RWPE2 (cell line): ENCODE measurements around the gene DNAJC1.

Source experiments
- ATAC-seq: fragments of 200-7000 bp; cut with Tn5 transposase; 3 replicates; pipeline ENCODE4 v1.9.1; 2021; ENCODE audit warnings: low read depth
- DNase-seq: peaks from one replicate; pipeline ENCODE4 v3.0.0-alpha.2; 2020; ENCODE audit warnings: low spot score
- H3K27ac ChIP-seq: fragments of 450-650 bp; 2 replicates; pipeline ENCODE4 v1.5.1; 2017; ENCODE audit warnings: mild to moderate bottlenecking; ENCODE audit not compliant: poor library complexity, severe bottlenecking
- H3K27me3 ChIP-seq: fragments of 250-450 bp; sonication (Bioruptor Pico); 2 replicates; pipeline ENCODE4 v1.5.1; 2021; ENCODE audit warnings: mild to moderate bottlenecking, moderate library complexity; ENCODE audit not compliant: insufficient read depth, poor library complexity, severe bottlenecking
- H3K36me3 ChIP-seq: fragments of 250-450 bp; sonication (Bioruptor Pico); 2 replicates; pipeline ENCODE4 v1.5.1; 2020; ENCODE audit warnings: low read depth, mild to moderate bottlenecking, moderate library complexity
- H3K4me1 ChIP-seq: fragments of 250-450 bp; sonication (Bioruptor Pico); 2 replicates; pipeline ENCODE4 v1.5.1; 2021; ENCODE audit warnings: mild to moderate bottlenecking, moderate library complexity; ENCODE audit not compliant: insufficient read depth, poor library complexity, severe bottlenecking
- H3K4me3 ChIP-seq: fragments of 250-450 bp; sonication (Bioruptor Pico); 2 replicates; pipeline ENCODE4 v1.5.1; 2021; ENCODE audit warnings: mild to moderate bottlenecking, moderate library complexity; ENCODE audit not compliant: severe bottlenecking
- H3K9me3 ChIP-seq: fragments of 250-450 bp; sonication (Bioruptor Pico); 2 replicates; pipeline ENCODE4 v1.5.1; 2021; ENCODE audit warnings: mild to moderate bottlenecking, moderate library complexity; ENCODE audit not compliant: severe bottlenecking
- TF ChIP-seq, protein P1 (sequence below): fragments of 450-650 bp; IDR thresholded peaks from one replicate; pipeline ENCODE4 v1.5.1; 2017; ENCODE audit warnings: mild to moderate bottlenecking, moderate library complexity; ENCODE audit not compliant: poor library complexity, severe bottlenecking

Gene DNAJC1

DNA sequence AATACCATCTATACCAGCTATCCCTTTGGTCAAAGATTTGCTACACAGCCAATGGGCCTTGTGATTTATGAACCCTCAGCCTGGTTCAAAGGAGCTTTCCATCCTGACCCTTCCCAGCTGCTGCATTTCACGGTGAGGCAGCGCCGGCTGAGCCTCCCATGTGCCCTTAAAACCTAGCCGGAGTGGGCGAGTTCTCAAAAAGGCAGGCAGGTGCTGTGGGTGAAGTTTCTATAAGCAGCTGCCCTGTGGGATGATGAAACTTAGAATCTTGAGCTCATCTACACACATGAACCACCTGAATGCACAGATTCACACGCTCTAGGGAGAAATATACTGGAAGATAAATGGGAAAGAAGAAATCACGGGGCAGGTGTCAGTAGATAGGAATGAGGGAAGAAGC, 244.8 kb downstream of the DNAJC1 start:
- H3K27ac ChIP-seq = no peak overlapping the region
- TF ChIP-seq, protein P1, sequence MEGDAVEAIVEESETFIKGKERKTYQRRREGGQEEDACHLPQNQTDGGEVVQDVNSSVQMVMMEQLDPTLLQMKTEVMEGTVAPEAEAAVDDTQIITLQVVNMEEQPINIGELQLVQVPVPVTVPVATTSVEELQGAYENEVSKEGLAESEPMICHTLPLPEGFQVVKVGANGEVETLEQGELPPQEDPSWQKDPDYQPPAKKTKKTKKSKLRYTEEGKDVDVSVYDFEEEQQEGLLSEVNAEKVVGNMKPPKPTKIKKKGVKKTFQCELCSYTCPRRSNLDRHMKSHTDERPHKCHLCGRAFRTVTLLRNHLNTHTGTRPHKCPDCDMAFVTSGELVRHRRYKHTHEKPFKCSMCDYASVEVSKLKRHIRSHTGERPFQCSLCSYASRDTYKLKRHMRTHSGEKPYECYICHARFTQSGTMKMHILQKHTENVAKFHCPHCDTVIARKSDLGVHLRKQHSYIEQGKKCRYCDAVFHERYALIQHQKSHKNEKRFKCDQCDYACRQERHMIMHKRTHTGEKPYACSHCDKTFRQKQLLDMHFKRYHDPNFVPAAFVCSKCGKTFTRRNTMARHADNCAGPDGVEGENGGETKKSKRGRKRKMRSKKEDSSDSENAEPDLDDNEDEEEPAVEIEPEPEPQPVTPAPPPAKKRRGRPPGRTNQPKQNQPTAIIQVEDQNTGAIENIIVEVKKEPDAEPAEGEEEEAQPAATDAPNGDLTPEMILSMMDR = no peak
- H3K4me1 ChIP-seq = no peaks in the 10 kb centered on the region
- H3K4me3 ChIP-seq = no peak overlapping the region
- H3K27me3 ChIP-seq = no peaks in the 10 kb centered on the region
- ATAC-seq (no peak), DNase-seq (no peak)
- H3K36me3 ChIP-seq = no peaks in the 10 kb centered on the region
- no peaks in the 10 kb centered on the region for H3K9me3 ChIP-seq

DNA sequence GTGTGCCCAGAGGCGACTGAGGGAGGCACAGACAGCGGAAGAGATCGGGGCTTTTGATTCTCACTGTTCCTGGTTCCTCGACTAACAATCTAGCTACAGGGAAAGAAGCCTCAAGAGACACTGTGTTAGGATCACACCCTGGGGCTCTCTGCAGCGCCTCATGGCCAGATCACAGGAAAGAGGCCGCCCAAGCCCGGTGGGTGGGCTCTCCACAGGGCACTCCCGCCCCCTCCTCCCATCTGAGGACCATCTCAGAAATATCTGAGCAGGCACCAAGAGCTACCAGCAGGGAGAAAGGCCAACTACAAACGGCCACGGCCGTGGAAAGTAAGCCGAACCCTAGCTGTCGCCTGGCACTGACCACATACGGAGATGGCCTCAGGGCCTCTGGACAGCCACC, 245.3 kb downstream of the DNAJC1 start:
- no peaks in the 10 kb centered on the region for H3K4me1 ChIP-seq
- H3K36me3 ChIP-seq = no peaks in the 10 kb centered on the region
- no peak overlapping the region for H3K4me3 ChIP-seq
- no peaks in the 10 kb centered on the region for H3K9me3 ChIP-seq
- ATAC-seq (no peak), DNase-seq (no peak)
- TF ChIP-seq, protein P1 = no peak
- H3K27ac ChIP-seq = no peak overlapping the region
- no peaks in the 10 kb centered on the region for H3K27me3 ChIP-seq

DNA sequence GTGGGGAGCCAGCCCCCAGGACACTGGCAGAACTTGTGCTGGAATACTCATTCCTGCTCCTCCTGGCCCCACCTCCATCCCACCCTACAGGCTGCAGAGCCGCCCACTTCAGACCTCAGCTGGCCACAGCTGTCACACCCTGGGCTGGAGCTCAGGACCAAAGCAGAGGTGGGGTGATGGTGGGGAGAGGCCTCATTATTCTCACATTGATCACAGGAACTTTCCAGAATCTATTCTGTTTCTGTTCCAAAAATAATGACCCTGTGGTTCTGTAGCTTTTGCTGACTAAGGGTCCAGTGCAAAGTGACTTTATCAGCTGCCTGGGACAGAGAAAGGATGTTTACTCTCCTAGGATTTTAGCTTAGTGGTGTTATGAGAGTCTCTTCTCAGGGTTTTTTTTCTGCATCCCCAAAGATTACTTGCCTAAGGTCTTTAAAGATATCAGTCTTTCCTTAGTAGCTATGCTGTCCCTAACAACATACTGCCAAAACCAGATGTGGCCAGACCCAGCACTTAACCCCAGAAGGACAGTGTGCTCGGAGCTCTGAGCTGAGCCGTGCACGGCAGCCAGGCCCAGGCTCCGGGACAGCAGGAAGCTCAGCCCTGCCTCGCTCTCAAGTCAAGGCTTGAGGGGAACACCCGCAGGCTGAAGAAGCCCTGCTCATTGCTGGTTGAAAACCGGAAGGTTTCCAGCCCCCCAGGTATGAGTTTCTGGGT, 246.2 kb downstream of the DNAJC1 start:
- DNase-seq (no peak), ATAC-seq (no peak)
- Histone ChIP-seq H3K9me3 (no peaks in the 10 kb centered on the region), H3K36me3 (no peaks in the 10 kb centered on the region), H3K27me3 (no peaks in the 10 kb centered on the region), H3K4me1 (no peaks in the 10 kb centered on the region), H3K27ac (no peak overlapping the region), H3K4me3 (no peak overlapping the region)
- TF ChIP-seq, protein P1 = no peak

DNA sequence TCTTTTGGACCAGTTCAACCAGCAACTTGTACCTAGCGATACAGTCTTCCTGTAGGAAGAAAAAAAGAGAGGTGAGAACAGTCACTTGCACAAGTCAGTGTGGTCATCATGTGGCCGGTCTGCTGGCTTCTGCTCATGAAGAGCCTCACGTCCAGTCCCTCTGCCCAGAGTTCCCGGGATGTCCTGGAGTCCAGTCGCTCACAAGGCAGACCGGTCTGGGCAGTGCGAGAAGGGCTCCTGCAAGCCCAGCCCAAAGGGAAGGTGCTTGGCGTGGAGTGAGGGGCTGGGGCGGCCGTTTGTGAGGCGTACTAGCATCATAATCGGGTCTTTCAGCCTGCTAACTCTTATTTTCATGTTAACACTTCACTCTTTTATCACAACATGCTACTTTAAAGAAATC, 246.8 kb downstream of the DNAJC1 start:
- Histone ChIP-seq H3K4me3 (no peak overlapping the region), H3K27ac (no peak overlapping the region), H3K9me3 (no peaks in the 10 kb centered on the region), H3K4me1 (no peaks in the 10 kb centered on the region), H3K36me3 (no peaks in the 10 kb centered on the region), H3K27me3 (no peaks in the 10 kb centered on the region)
- TF ChIP-seq, protein P1 = no peak
- no peak for ATAC-seq
- DNase-seq = no peak

DNA sequence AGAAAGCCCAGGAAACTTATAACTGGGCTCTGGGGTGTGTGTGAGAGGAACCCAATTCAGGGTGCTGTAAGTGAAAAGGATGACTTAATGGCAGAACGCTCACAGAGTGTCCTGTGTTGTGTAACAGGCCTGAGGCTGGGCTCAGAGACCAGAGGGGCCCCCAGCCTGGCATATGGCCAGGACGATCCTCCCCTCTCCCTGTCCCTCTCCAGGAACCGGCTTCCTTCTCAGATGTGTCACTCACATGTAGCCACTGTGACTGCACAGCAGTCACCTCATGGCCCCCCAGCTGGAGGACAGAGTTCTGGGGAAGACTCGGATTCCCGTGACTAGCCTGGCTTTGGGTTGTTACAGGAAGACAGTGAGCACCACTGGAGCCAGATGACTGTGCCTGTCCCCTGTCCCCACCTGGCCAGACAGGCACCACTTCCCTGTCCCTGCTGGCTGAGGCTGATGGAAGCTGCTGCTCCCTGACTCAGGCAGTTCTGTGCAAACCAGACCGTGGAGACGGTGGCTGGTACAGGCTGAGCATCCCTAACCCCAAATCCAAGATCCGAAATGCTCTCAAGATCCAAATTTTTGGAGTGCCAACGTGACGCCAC, 249.0 kb downstream of the DNAJC1 start:
- H3K36me3 ChIP-seq = no peaks in the 10 kb centered on the region
- DNase-seq = no peak

More for the DNA sequence above, 249.0 kb downstream of the DNAJC1 start:
- peaks cover 10% of the 10 kb centered on the region for H3K4me1 ChIP-seq
- H3K4me3 ChIP-seq = no peak overlapping the region
- no peak overlapping the region for H3K27ac ChIP-seq
- H3K27me3 ChIP-seq = no peaks in the 10 kb centered on the region
- TF ChIP-seq, protein P1 = no peak
- no peak for ATAC-seq
- H3K9me3 ChIP-seq = no peaks in the 10 kb centered on the region
